Measurements from ENCODE around the gene IFT20. TPM values are rescaled to one million over a fixed set of nuclear protein-coding genes. Genes with fewer than 3 reads are reported as not detected.
A peak's percentile ranks its signal among the peaks of the same experiment; 100 is the strongest.

The IFT20 gene
- total and polyA plus RNA-seq, 2 of the 13 experiments (the other 11 are each of a cell fraction or from before 2014, with no cell fraction given), result 28.0 to 37.8 TPM

GRCh38 chr17:28357061-28357900 is 22.0 kb upstream of the IFT20 start, which contains the start of gene POLDIP2 (continued):
- TF ChIP-seq KIAA2018 (CRISPR knock-in tag; IDR thresholded peaks at IDR 0.05; ENCODE audit: borderline replicate concordance) (no peak), NFE2L2 (IDR thresholded peaks at IDR 0.05; ENCODE audit: low read length) (no peak), NCOA1 (CRISPR knock-in tag; IDR thresholded peaks at IDR 0.05) (peak; percentile 60; the same call in 1 of the 2 replicates), TSC22D2 (CRISPR knock-in tag; IDR thresholded peaks at IDR 0.05; ENCODE audit: borderline replicate concordance) (peak; percentile 63; the same call in 1 of the 2 replicates), ZNF543 (CRISPR knock-in tag; IDR thresholded peaks at IDR 0.05) (peak; percentile 54; the same call in 1 of the 2 replicates), REPIN1 (CRISPR knock-in tag; IDR thresholded peaks at IDR 0.05; ENCODE audit: borderline replicate concordance, low read depth) (peak; percentile 96), YEATS4 (CRISPR knock-in tag; IDR thresholded peaks at IDR 0.05; ENCODE audit: borderline replicate concordance) (peak; percentile 89), PHB2 (IDR thresholded peaks at IDR 0.05; ENCODE audit: partially characterized antibody) (no peak), KDM2A (CRISPR knock-in tag; IDR thresholded peaks at IDR 0.05; ENCODE audit: borderline replicate concordance, low read depth) (peak; percentile 92), ISL2 (CRISPR knock-in tag; IDR thresholded peaks at IDR 0.05) (peak; percentile 66; the same call in 1 of the 2 replicates), PTBP1 (IDR thresholded peaks at IDR 0.05; ENCODE audit: low read depth, low read length, poor library complexity, severe bottlenecking) (no peak), KAT8 (CRISPR knock-in tag; IDR thresholded peaks at IDR 0.05) (peak; percentile 100), ZSCAN29 (CRISPR knock-in tag; conservative IDR thresholded peaks at IDR 0.05) (peak; percentile 38; the same call in 1 of the 2 replicates)
- TF ChIP-seq, protein P1, sequence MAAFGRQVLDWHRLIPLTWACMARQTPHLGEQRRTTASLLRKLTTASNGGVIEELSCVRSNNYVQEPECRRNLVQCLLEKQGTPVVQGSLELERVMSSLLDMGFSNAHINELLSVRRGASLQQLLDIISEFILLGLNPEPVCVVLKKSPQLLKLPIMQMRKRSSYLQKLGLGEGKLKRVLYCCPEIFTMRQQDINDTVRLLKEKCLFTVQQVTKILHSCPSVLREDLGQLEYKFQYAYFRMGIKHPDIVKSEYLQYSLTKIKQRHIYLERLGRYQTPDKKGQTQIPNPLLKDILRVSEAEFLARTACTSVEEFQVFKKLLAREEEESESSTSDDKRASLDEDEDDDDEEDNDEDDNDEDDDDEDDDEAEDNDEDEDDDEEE (CRISPR knock-in tag; IDR thresholded peaks at IDR 0.05), result no peak
- TF ChIP-seq, protein P2, sequence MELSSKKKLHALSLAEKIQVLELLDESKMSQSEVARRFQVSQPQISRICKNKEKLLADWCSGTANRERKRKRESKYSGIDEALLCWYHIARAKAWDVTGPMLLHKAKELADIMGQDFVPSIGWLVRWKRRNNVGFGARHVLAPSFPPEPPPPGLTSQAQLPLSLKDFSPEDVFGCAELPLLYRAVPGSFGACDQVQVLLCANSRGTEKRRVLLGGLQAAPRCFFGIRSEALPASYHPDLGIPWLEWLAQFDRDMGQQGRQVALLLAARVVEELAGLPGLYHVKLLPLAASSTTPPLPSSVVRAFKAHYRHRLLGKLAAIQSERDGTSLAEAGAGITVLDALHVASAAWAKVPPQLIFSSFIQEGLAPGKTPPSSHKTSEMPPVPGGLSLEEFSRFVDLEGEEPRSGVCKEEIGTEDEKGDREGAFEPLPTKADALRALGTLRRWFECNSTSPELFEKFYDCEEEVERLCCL (CRISPR knock-in tag; IDR thresholded peaks at IDR 0.05; ENCODE audit: borderline replicate concordance), result no peak

All from HepG2 (cell line).